Activated T-helper 9 cell treated with anti-CD3 and anti-CD28 coated beads, Interleukin-2, amount 50 U/mL, for 16 hours (primary cell): Measurements from ENCODE around the gene PDCD10.
A peak's percentile ranks its signal among the peaks of the same experiment; 100 is the strongest.

Experiments used
- DNase-seq: peaks from one replicate; pipeline ENCODE4 v3.0.0-alpha.2; 2020; ENCODE audit warnings: low read depth

The PDCD10 gene

GRCh38 chr3:167734498-167735232 is at the start of gene PDCD10:
Gene PDCD10, minus strand, starts transcription at chr3:167734892. Its CDS starts 14,735 bp downstream, at chr3:167720157.
- DNase-seq = peak; percentile 96

- DNase-seq = no peak
These were observed 49.1 kb upstream of the PDCD10 start for GRCh38 chr3:167783781-167784180.

- DNase-seq = no peak
These were observed 45.7 kb upstream of the PDCD10 start for GRCh38 chr3:167780214-167780883.

- DNase-seq = no peak
These were observed 42.7 kb upstream of the PDCD10 start for GRCh38 chr3:167777356-167777755.

- DNase-seq = no peak
These were observed 41.5 kb upstream of the PDCD10 start for GRCh38 chr3:167776066-167776685.

GRCh38 chr3:167773584-167773983 is 38.9 kb upstream of the PDCD10 start:
- no peak for DNase-seq

GRCh38 chr3:167772992-167773391 is 38.3 kb upstream of the PDCD10 start:
- no peak for DNase-seq

- DNase-seq = no peak
These were observed 27.6 kb upstream of the PDCD10 start for GRCh38 chr3:167762296-167762695.

- DNase-seq = no peak
These were observed 26.6 kb upstream of the PDCD10 start for GRCh38 chr3:167761302-167761701.

GRCh38 chr3:167754049-167754448 is 19.4 kb upstream of the PDCD10 start:
- no peak for DNase-seq

GRCh38 chr3:167750272-167750971 is 15.7 kb upstream of the PDCD10 start:
- no peak for DNase-seq

- no peak for DNase-seq
These were observed 15.0 kb upstream of the PDCD10 start for GRCh38 chr3:167749728-167750127.

- no peak for DNase-seq
These were observed 14.5 kb upstream of the PDCD10 start for GRCh38 chr3:167749209-167749608.

- no peak for DNase-seq
These were observed 9.1 kb upstream of the PDCD10 start for GRCh38 chr3:167743799-167744198.

GRCh38 chr3:167742338-167742737 is 7.6 kb upstream of the PDCD10 start:
- no peak for DNase-seq

GRCh38 chr3:167740961-167741587 is 6.4 kb upstream of the PDCD10 start:
- no peak for DNase-seq

GRCh38 chr3:167739190-167739810 is 4.6 kb upstream of the PDCD10 start:
- no peak for DNase-seq

- DNase-seq = no peak
These were observed 3.3 kb upstream of the PDCD10 start for GRCh38 chr3:167738037-167738436.

GRCh38 chr3:167736997-167737396 is 2.3 kb upstream of the PDCD10 start:
- DNase-seq = no peak

- no peak for DNase-seq
These were observed 1.6 kb upstream of the PDCD10 start for GRCh38 chr3:167736264-167736787.
